GM23338 (cell line): ENCODE data around the gene CCL24. TPM values are rescaled to one million over a fixed set of nuclear protein-coding genes. Genes with fewer than 3 reads are reported as not detected.

Source experiments
- polyA plus RNA-seq: library from polyadenylated mRNA; unstranded; fragments of >200 nt; fragmentation: Nextera tagmentation; extraction: Ambion mirVana; gene quantifications from 2 replicates; pipeline ENCODE4 v1.2.1, GENCODE V29; 2016
- total RNA-seq: library from RNA; depleted of rRNA; stranded (reverse); fragments of >200 nt; shearing (Covaris generic); gene quantifications from 2 replicates; pipeline ENCODE4 v1.2.3, GENCODE V29; 2014; rRNA removed

Gene CCL24
- total and polyA plus RNA-seq, 2 experiments from 2014 or later = not detected

Other genes with a start within 250 kb of the CCL24 start
- 59.8 and 80.8 TPM in 2 replicates for gene HIP1, start 74.9 kb downstream of the CCL24 start, total RNA-seq
- 23.2 and 24.9 TPM in 2 replicates for gene HIP1, start 74.9 kb downstream of the CCL24 start, polyA plus RNA-seq
- gene CCL26, start 41.6 kb downstream of the CCL24 start, total RNA-seq = 3.0 and 6.2 TPM in 2 replicates
- gene CCL26, start 41.6 kb downstream of the CCL24 start, polyA plus RNA-seq = 17.5 and 18.4 TPM in 2 replicates
- 24.2 and 25.7 TPM in 2 replicates for gene RHBDD2, start 65.2 kb upstream of the CCL24 start, total RNA-seq
- gene RHBDD2, start 65.2 kb upstream of the CCL24 start, polyA plus RNA-seq = 21.4 and 23.1 TPM in 2 replicates
- 126 and 164 TPM in 2 replicates for gene POR, start 101.3 kb upstream of the CCL24 start, total RNA-seq
- 126 and 137 TPM in 2 replicates for gene POR, start 101.3 kb upstream of the CCL24 start, polyA plus RNA-seq
- gene TMEM120A, start 180.8 kb upstream of the CCL24 start, total RNA-seq = 12.7 TPM in 2 replicates
- gene TMEM120A, start 180.8 kb upstream of the CCL24 start, polyA plus RNA-seq = 22.3 and 27.1 TPM in 2 replicates
- gene STYXL1, start 234.2 kb upstream of the CCL24 start, total RNA-seq = 28.0 and 47.5 TPM in 2 replicates
- 38.3 and 39.2 TPM in 2 replicates for gene STYXL1, start 234.2 kb upstream of the CCL24 start, polyA plus RNA-seq
- 126 and 150 TPM in 2 replicates for gene MDH2, start 234.3 kb upstream of the CCL24 start, total RNA-seq
- 163 and 180 TPM in 2 replicates for gene MDH2, start 234.3 kb upstream of the CCL24 start, polyA plus RNA-seq